ENCODE results near the gene SLAMF9. TPM values are rescaled to one million over a fixed set of nuclear protein-coding genes. Genes with fewer than 3 reads are reported as not detected.
A peak's percentile ranks its signal among the peaks of the same experiment; 100 is the strongest.

Gene SLAMF9
- total RNA-seq, 1 experiment from 2014 or later = not detected

DNA sequence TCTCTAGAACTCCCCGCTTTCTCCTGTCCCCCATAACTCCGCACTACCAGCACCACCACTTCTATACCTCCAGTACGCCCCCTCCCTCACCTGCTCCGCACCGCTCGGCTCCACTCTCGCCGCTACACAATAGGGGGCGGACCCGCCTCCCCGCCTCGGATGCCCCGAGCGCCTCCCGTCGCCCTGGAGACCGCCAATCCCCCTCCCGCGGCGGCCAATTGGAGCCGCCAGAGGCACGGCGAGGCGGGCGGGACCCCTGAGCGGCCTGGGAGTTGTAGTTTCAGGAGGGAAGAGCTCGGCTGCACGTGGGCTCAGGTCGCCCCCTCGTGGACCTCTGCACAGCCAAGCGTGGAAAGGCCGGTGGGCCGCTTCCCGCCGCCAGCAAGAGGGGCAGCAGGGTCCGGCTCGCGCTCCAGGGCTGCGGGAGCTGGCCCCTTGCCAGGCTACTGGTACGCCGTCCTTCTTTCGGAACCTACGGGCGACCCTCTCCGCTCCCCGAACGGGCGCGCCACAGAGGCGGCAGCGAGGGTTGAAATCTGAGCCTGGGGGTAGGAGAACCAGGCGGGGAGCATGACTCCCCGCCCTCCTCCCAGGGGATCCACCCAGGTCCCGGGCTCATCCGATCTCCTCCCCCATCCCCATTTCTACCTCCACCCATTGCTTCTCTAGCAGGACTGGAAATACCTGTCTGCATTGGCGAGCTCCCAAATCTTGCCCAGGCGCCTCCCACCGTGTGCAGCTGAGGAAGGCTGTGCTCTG lies 8.4 kb downstream of the SLAMF9 start, which contains the start of gene IGSF9:
Gene IGSF9 (minus strand): TSS at position 131 of the 759 bp plus-strand sequence. CDS start 2,159 bp downstream, outside the sequence.
- Mint-ChIP-seq H3K4me3 (peak within 1 kb of the TSS; percentile 77 to 92), H3K36me3 (ENCODE audit: insufficient read depth in 1 of 3, low read depth in 3 of 3) (peaks cover 0 to 7% (median 0%) of the 10 kb centered on the region in 3 experiments; a peak in 4 of 7 replicates), H3K4me1 (peaks cover 29 to 53% of the 10 kb centered on the region in 2 experiments), H3K27ac (peak within 1 kb of the TSS; percentile 69 to 81 (median 78); a peak in 5 of 7 replicates), H3K9me3 (no peaks in the 10 kb centered on the region), H3K27me3 (ENCODE audit: low read depth) (peaks cover 7% of the 10 kb centered on the region)
- H3K79me1 ChIP-seq (ENCODE audit: insufficient read depth, low read depth, low read length, poor library complexity, severe bottlenecking) = no peaks in the 10 kb centered on the region
- H3K4me1 ChIP-seq (ENCODE audit: insufficient read depth, low read length) = no peaks in the 10 kb centered on the region; the same call in 1 of the 2 replicates
- H4K20me1 ChIP-seq (ENCODE audit: control insufficient read depth, insufficient read depth, insufficient read length) = no peaks in the 10 kb centered on the region
- no peak within 1 kb of the TSS for H3K27ac ChIP-seq (ENCODE audit: insufficient read length, low read depth, low read length)
- H3K14ac ChIP-seq (ENCODE audit: insufficient read depth, low read length) = peak within 1 kb of the TSS; percentile 82; the same call in 1 of the 2 replicates
- H3T11ph ChIP-seq (ENCODE audit: low read length) = no peak within 1 kb of the TSS
- peak within 1 kb of the TSS; percentile 87 for H3K4me2 ChIP-seq (ENCODE audit: insufficient read depth, insufficient read length, low read length)
- WGBS (ENCODE audit: extremely low coverage, insufficient read length, low lambda C conversion rate) = no CpG with 5 or more reads among the region's 58 CpGs
- peak within 1 kb of the TSS; percentile 35 for H3K9ac ChIP-seq (ENCODE audit: extremely low read depth, insufficient read length, low read length)
- H2BK12ac ChIP-seq (ENCODE audit: insufficient read length, low read depth, low read length) = no peak within 1 kb of the TSS
- H2AK5ac ChIP-seq (ENCODE audit: insufficient read length, low read length) = no peak within 1 kb of the TSS
- no peak within 1 kb of the TSS for H2AFZ ChIP-seq (ENCODE audit: low read length)
- H3K23me2 ChIP-seq (ENCODE audit: insufficient read length, low read depth, low read length, poor library complexity, severe bottlenecking) = peaks cover 10% of the 10 kb centered on the region
- no peaks in the 10 kb centered on the region for H3K79me2 ChIP-seq (ENCODE audit: insufficient read depth, low read length)
- no peak within 1 kb of the TSS for H3K4ac ChIP-seq (ENCODE audit: low read depth, low read length)
- H4K8ac ChIP-seq (replicated peaks; ENCODE audit: insufficient read length, low read depth, low read length) = no peak within 1 kb of the TSS
- no peak within 1 kb of the TSS for H3K56ac ChIP-seq (ENCODE audit: insufficient read length, low read depth, low read length)
- no peak within 1 kb of the TSS for H4K5ac ChIP-seq (ENCODE audit: insufficient read length, low read depth, low read length)
- no peak within 1 kb of the TSS for H2BK20ac ChIP-seq (ENCODE audit: low read depth, low read length, poor library complexity, severe bottlenecking)
- TF ChIP-seq, protein P1, sequence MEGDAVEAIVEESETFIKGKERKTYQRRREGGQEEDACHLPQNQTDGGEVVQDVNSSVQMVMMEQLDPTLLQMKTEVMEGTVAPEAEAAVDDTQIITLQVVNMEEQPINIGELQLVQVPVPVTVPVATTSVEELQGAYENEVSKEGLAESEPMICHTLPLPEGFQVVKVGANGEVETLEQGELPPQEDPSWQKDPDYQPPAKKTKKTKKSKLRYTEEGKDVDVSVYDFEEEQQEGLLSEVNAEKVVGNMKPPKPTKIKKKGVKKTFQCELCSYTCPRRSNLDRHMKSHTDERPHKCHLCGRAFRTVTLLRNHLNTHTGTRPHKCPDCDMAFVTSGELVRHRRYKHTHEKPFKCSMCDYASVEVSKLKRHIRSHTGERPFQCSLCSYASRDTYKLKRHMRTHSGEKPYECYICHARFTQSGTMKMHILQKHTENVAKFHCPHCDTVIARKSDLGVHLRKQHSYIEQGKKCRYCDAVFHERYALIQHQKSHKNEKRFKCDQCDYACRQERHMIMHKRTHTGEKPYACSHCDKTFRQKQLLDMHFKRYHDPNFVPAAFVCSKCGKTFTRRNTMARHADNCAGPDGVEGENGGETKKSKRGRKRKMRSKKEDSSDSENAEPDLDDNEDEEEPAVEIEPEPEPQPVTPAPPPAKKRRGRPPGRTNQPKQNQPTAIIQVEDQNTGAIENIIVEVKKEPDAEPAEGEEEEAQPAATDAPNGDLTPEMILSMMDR (conservative IDR thresholded peaks at IDR 0.05) = peak; percentile 63
- H2BK5ac ChIP-seq (ENCODE audit: insufficient read length, low read length) = no peak within 1 kb of the TSS
- H2BK15ac ChIP-seq (ENCODE audit: low read depth, low read length) = no peak within 1 kb of the TSS
- H2BK120ac ChIP-seq (ENCODE audit: low read depth, low read length, poor library complexity, severe bottlenecking) = no peak within 1 kb of the TSS
- H3K9me3 ChIP-seq (ENCODE audit: control insufficient read depth, low read depth, low read length) = no peaks in the 10 kb centered on the region
- DNase-seq = peak; percentile 97
- H3K23ac ChIP-seq (ENCODE audit: insufficient read length, low read depth, low read length) = no peak within 1 kb of the TSS
- H3K18ac ChIP-seq (ENCODE audit: insufficient read length, low read depth, low read length) = peak within 1 kb of the TSS; percentile 85
- H4K91ac ChIP-seq (ENCODE audit: insufficient read length, low read depth, low read length) = no peak within 1 kb of the TSS
- no peaks in the 10 kb centered on the region for H3K27me3 ChIP-seq (ENCODE audit: insufficient read depth, low read length)

Measured in H9 (cell line).